GM19328 (cell line): Measurements from ENCODE around the gene LIF.
"Not testable (repeated sequence)": the region's sequence is repeated elsewhere in the genome, so short reads cannot be mapped to it uniquely, and the experiment has no call there.

Experiments used
- ATAC-seq: cut with Tn5 transposase; IDR thresholded peaks from one replicate; pipeline ENCODE4 v1.9.1; 2021; ENCODE audit warnings: mild to moderate bottlenecking, moderate library complexity; ENCODE audit not compliant: unreplicated experiment

The LIF gene

GRCh38 chr22:30245181-30245984 is 1.2 kb downstream of the LIF start:
- ATAC-seq = no peak

DNA sequence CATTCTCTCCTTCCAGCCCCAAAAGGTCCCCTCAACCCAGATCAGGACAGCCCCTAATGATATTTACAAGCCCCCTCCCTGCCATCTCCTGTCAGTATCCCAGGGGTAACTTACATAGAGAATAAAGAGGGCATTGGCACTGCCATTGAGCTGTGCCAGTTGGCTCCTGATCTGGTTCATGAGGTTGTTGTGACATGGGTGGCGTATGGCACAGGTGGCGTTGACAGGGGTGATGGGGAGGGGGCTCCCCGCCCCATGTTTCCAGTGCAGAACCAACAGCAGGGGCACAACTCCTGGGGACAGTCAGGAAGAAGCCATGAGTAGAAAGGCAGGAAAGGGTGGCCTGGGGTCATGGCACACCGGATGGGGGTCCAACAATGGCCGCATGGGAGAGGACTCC is 1.9 kb downstream of the LIF start:
- no peak for ATAC-seq

DNA sequence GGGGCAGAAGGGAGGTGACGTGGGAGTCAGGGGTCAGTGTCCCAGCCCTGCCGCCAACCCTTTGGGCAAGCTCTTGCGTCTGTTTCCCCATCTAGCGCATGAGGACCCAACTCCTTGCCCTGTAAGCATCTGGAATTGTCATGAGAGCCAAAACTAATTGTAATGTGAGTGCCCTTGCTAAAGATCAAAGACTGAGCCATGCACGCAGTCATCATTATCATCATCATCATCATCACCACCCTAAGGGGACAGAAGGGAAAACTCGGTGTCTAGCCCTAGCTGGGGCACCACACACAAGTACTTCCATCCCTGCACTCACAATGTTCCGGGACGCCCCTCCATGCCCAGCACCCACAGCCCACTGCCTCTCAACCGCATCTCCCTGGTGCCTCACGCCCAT is 2.5 kb downstream of the LIF start:
- no peak for ATAC-seq

GRCh38 chr22:30243661-30244060 is 2.9 kb downstream of the LIF start:
- ATAC-seq = no peak

GRCh38 chr22:30241576-30242371 is 4.8 kb downstream of the LIF start:
- ATAC-seq = no peak

- no peak for ATAC-seq
These were observed 5.8 kb downstream of the LIF start for GRCh38 chr22:30240541-30241417.

GRCh38 chr22:30239488-30240405 is 6.8 kb downstream of the LIF start:
- ATAC-seq = no peak

- ATAC-seq = no peak
These were observed 7.7 kb downstream of the LIF start for GRCh38 chr22:30238661-30239487.

- no peak for ATAC-seq
These were observed 8.4 kb downstream of the LIF start for GRCh38 chr22:30238136-30238535.

DNA sequence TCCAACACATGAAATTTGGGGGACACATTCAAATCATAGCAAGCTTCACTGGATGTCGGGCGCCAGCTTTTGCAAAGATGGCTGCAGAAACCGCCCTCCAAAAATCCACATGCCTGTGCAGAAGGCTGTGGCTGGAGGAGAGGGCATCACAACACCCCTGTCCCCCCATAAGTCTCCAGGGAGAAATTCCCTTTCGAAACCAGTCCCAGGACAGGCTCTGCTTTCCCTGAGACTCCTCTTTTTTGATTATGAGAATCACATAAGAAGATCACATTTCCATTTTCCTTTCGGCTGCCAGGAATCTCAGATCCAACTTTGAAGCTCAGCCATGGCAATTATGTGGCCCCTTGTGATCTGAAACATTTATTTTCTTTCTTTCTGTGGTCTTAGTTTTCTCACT is 9.7 kb downstream of the LIF start:
- ATAC-seq = no peak

DNA sequence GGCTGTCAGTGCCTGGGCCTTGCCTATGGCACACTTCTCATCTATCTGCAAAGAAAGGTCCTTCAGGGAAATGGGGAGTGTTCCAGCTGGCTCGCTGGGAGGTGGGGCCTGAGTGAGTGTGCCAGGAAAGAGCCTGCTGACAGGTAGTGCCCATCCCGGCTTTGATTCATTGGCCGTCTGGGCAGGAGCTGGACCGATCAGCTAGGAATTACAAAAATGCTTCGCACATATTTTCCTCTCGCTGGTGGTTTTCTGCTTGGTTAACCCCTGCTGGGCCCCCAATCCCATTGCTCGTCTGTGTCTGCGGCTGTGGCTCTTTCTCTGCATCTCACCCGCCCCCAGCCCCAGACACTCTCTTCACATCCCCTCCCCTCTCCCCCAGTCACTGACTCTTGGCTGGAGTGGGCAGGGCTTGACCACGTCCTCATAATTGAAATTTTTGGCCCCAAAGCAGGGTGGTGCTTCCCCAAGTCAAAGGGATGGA is 10.8 kb downstream of the LIF start:
- ATAC-seq = no peak

GRCh38 chr22:30234786-30235470 is 11.6 kb downstream of the LIF start:
- no peak for ATAC-seq

- not testable (repeated sequence) for ATAC-seq
These were observed 12.2 kb downstream of the LIF start for GRCh38 chr22:30234325-30234724.

DNA sequence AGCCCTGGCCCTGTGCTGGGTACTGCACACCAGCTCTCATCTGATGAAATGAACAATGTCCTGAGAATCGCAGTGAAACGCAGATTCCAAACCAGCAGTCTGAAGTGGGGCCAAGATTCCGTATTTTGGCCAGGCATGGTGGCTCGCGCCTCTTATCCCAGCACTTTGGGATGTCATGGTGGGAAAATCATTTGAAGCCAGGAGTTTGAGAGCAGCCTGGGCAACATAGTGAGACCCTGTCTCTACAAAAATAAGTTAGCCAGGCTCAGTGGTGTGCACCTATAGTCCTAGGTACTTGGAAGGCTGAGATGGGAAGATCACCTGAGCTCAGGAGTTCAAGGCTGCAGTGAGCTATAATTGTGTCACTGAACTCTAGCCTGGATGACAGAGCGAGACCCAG is 13.0 kb downstream of the LIF start:
- ATAC-seq = no peak

GRCh38 chr22:30232716-30233218 is 13.8 kb downstream of the LIF start:
- no peak for ATAC-seq

DNA sequence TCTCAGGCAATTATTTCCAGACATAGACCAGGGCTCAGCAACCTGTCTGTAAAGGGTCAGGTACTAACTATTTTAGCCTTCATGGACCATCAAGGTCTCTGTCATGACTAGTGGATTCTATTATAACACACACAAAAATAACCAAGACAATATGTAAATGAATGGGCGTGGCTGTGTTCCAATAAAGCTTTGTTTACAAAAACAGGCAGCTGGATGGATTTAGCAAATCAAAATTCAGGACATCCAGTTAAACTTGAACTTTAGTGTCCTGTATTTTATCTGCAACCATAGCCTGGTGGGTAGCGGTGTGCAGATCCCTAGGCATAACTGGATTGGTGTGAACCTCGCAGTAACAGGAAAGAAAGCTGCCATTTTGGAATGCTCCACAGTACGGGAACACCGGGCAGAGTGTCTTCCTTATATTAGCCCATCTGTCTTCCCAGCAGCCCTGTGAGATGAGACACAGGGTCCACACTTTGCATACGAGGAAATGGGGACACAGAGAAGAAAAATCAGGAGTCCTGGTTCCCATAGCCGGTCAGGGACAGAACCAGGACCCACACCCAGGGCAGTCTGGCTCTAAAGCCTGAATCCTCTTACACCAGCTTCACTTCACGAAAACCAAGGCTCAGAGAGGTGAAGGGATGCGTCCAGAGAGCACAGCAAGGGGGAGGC is 15.6 kb downstream of the LIF start:
- no peak for ATAC-seq

- ATAC-seq = no peak
These were observed 16.2 kb downstream of the LIF start for GRCh38 chr22:30230330-30230729.
